Cardiac fibroblast (primary cell): ENCODE results near the gene KIF2A.

Experiments
- DNase-seq, 2 donors: peaks; one replicate each; pipeline versions ENCODE4 v3.0.0 to v3.0.0-alpha.2; 2010; ENCODE audit warnings: low read depth in 2 of 2
- H3K4me3 ChIP-seq, 2 donors: replicated peaks in 1 of 2; 1 replicate in 1 of 2; 2 replicates in 1 of 2; pipeline ENCODE4 v1.5.1; 2011; ENCODE audit warnings: low read depth in 2 of 2, low read length in 2 of 2, mild to moderate bottlenecking in 2 of 2, moderate library complexity in 1 of 2
- CTCF ChIP-seq: IDR thresholded peaks from one replicate; pipeline ENCODE4 v1.5.1; 2011; ENCODE audit warnings: low read depth, mild to moderate bottlenecking, low read length, inconsistent platforms

Gene KIF2A

GRCh38 chr5:62266573-62266972 is 39.4 kb upstream of the KIF2A start:
- H3K4me3 ChIP-seq = no peak overlapping the region
- no peak for TF ChIP-seq CTCF
- no peak for DNase-seq

GRCh38 chr5:62268234-62268633 is 37.8 kb upstream of the KIF2A start:
- no peak for TF ChIP-seq CTCF
- peak in 1 of 2 donors; percentile 48 for DNase-seq
- H3K4me3 ChIP-seq = no peak overlapping the region

DNA sequence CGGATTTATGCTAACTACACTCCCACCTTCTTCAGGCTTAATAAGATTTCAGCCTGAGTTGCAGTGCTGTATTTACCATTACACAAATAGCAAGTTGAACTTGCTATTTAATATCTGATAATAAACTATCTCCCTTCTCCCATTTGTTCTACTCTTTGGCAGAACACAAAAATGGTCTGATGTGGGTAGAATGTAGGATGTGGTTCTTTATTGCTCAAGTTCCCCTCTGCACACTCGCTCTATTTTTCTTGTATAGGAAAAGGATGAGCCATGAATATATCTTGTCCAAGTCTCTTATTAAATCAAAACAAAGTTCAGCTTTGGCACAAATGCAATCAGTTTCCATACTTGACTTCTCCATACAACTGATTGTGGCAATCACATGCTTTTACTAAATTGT is 37.2 kb upstream of the KIF2A start:
- TF ChIP-seq CTCF = no peak
- H3K4me3 ChIP-seq = no peak overlapping the region
- no peak for DNase-seq

DNA sequence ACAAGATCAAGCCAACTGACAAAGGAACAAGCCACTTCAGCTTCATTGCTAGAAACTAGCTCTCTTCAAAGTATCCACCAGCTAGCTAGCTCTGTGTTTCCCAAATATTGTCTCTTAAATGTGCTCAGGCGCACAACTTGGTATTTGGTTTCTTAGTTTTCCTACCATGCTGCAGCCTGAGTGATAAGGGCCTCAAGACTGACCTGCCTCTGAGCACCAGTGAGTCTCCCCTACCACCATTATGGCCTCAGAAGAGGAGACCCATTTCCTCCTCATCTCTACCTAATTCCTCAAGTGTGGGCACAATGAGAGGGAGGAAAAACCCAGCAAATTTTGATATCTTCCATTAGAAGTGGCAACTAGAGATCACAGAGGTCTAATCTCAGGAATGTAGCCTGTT is 34.6 kb upstream of the KIF2A start:
- DNase-seq = no peak
- H3K4me3 ChIP-seq = no peak overlapping the region
- no peak for TF ChIP-seq CTCF

DNA sequence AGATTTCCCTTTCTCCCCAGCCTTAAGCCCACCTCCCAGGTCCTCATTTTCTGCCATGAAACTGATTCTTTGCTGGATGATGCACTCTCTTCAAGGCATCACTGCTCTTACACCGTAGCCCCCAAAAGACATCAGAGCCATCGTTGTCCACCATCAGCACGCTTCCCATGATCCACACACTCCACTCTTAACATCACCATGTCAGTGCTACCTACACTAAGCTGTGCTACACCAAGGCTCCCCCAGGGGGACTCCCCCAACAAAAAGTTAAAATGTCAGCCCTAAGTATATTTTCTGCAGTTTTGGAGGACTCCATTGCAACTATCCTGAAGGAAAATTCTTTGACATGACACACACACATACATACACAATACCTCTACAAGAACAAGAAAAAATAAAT is 34.1 kb upstream of the KIF2A start:
- no peak overlapping the region for H3K4me3 ChIP-seq
- no peak for DNase-seq
- no peak for TF ChIP-seq CTCF

GRCh38 chr5:62273687-62274086 is 32.3 kb upstream of the KIF2A start:
- no peak for TF ChIP-seq CTCF
- no peak for DNase-seq
- no peak overlapping the region for H3K4me3 ChIP-seq

DNA sequence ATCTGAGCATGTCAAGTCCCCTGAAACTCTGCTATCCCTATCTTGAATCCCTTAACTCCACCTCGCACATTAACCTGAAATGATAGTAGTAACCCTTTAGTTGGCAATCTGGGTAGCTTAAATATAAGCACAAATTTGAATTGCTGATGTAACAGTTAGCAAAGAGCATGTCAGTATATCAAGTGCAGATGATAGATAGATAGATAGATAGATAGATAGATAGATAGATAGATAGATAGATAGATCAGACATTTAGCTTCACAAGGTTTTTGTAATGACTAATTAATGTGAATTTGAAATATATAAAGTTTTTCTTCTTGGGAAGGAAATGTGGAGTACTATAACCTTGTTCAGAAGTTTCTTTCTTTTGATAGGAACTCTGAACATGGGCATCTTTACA is 30.4 kb upstream of the KIF2A start:
- no peak for TF ChIP-seq CTCF
- DNase-seq = no peak
- no peak overlapping the region for H3K4me3 ChIP-seq
